GM19351 (cell line): ENCODE measurements around the gene ATP5MC2.

Experiments used
- ATAC-seq: cut with Tn5 transposase; IDR thresholded peaks from one replicate; pipeline ENCODE4 v1.9.1; 2021; ENCODE audit warnings: mild to moderate bottlenecking, moderate library complexity; ENCODE audit not compliant: unreplicated experiment

ATP5MC2 gene

GRCh38 chr12:53616950-53617349 is 58.9 kb downstream of the ATP5MC2 start:
- ATAC-seq, result no peak
